ENCODE results near the gene EVX2. TPM values are rescaled to one million over a fixed set of nuclear protein-coding genes. Genes with fewer than 3 reads are reported as not detected.

EVX2 gene
- total and polyA plus RNA-seq, 7 donors, result 0.07 to 4.6 (median 1.9) TPM; not detected in 2

DNA sequence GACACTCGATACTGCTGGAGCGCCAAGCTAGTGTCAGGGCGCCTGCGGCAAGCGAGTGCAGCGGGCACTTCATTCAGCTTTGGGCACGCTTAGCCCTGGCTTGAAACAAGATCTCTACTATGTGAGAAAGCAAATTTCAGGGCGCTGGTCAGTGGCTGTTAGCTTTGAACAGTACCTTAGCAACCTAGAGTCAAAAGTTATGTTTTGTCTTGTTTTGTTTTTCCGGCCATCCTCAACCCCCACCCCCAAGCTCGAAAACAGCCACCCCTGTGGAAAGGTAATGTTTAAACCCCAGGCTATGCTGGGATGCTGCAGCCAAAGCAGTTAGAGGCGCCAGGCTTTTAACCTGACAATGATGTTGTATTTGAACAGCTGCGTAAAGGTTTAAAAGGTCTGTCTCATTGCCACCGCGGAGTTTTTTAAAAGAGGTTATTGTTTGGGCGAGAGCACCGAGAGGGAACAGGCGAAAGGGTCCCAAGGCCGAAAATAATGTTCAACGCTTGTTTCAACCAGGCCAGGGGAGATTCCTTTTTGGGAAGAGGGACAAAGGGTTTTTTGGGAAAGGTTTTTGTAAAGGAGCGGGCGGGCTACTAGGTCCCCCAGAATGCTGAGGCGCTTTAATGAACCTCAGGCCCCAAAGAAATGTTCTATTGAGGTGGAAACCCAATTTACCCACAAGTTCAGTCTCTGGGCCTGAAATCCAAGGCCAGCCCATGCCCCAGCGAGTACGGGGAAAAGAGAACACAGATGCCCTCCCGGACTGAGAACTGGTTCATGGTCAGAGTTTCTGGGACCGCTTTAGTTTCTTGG lies 30.6 kb upstream of the EVX2 start:
- no peak overlapping the region for H3K27ac ChIP-seq
- intact Hi-C loops (cut with DNase I), result no loop called here
- H3K4me3 ChIP-seq, result no peak overlapping the region

GRCh38 chr2:176112375-176113302 lies 28.9 kb upstream of the EVX2 start:
- Histone ChIP-seq H3K36me3 (peaks cover 0 to 18% (median 0%) of the 10 kb centered on the region in 4 donors), H3K27ac (peak overlapping the region in 3 of 4 donors; percentile 28 to 44 (median 41)), H3K9me3 (no peaks in the 10 kb centered on the region), H3K4me1 (peaks cover 0 to 66% (median 41%) of the 10 kb centered on the region in 4 donors), H3K27me3 (peaks cover 4 to 69% (median 4%) of the 10 kb centered on the region in 3 donors), H3K4me3 (peak overlapping the region in 2 of 4 donors; percentile 23 to 24)
- TF ChIP-seq, protein P1, sequence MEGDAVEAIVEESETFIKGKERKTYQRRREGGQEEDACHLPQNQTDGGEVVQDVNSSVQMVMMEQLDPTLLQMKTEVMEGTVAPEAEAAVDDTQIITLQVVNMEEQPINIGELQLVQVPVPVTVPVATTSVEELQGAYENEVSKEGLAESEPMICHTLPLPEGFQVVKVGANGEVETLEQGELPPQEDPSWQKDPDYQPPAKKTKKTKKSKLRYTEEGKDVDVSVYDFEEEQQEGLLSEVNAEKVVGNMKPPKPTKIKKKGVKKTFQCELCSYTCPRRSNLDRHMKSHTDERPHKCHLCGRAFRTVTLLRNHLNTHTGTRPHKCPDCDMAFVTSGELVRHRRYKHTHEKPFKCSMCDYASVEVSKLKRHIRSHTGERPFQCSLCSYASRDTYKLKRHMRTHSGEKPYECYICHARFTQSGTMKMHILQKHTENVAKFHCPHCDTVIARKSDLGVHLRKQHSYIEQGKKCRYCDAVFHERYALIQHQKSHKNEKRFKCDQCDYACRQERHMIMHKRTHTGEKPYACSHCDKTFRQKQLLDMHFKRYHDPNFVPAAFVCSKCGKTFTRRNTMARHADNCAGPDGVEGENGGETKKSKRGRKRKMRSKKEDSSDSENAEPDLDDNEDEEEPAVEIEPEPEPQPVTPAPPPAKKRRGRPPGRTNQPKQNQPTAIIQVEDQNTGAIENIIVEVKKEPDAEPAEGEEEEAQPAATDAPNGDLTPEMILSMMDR (IDR thresholded peaks at IDR 0.05), result no peak
- TF ChIP-seq POLR2A (IDR thresholded peaks at IDR 0.05), result no peak
- no peak for TF ChIP-seq EP300 (IDR thresholded peaks at IDR 0.05)
- no peak for TF ChIP-seq POLR2AphosphoS5 (IDR thresholded peaks at IDR 0.05)
- DNase-seq, result no peak
- intact Hi-C loops (cut with DNase I), result no loop called here
- WGBS, 2 donors, result 35 to 69% methylated on average over 40 of the region's 40 CpGs

More for the DNA sequence above, 30.6 kb upstream of the EVX2 start:
- TF ChIP-seq EP300 (IDR thresholded peaks at IDR 0.05) (no peak), POLR2AphosphoS5 (IDR thresholded peaks at IDR 0.05) (no peak), POLR2A (IDR thresholded peaks at IDR 0.05) (no peak)
- TF ChIP-seq, protein P1 (IDR thresholded peaks at IDR 0.05), result no peak
- Histone ChIP-seq H3K4me1 (peaks cover 0 to 51% (median 25%) of the 10 kb centered on the region in 4 donors), H3K9me3 (no peaks in the 10 kb centered on the region), H3K27me3 (peaks cover 0 to 62% (median 4%) of the 10 kb centered on the region in 3 donors), H3K36me3 (peaks cover 0 to 13% (median 0%) of the 10 kb centered on the region in 4 donors)
- 23 to 33% methylated on average over 26 of the region's 26 CpGs for WGBS, 2 donors
- no peak for DNase-seq

GRCh38 chr2:176111846-176112374 lies 28.1 kb upstream of the EVX2 start:
- WGBS, 2 donors, result 21 to 39% methylated on average over 29 of the region's 29 CpGs
- Histone ChIP-seq H3K27ac (peak overlapping the region in 3 of 4 donors; percentile 28 to 44 (median 41)), H3K27me3 (peaks cover 0 to 67% (median 4%) of the 10 kb centered on the region in 3 donors), H3K36me3 (peaks cover 0 to 18% (median 0%) of the 10 kb centered on the region in 4 donors), H3K4me3 (peak overlapping the region in 3 of 4 donors; percentile 5 to 24 (median 23)), H3K9me3 (no peaks in the 10 kb centered on the region), H3K4me1 (peaks cover 0 to 63% (median 40%) of the 10 kb centered on the region in 4 donors)
- intact Hi-C loops (cut with DNase I), result no loop called here
- TF ChIP-seq POLR2A (IDR thresholded peaks at IDR 0.05), result no peak
- TF ChIP-seq POLR2AphosphoS5 (IDR thresholded peaks at IDR 0.05), result peak in 1 of 4 donors; percentile 4
- TF ChIP-seq EP300 (IDR thresholded peaks at IDR 0.05), result no peak
- TF ChIP-seq, protein P1 (IDR thresholded peaks at IDR 0.05), result no peak
- no peak for DNase-seq

DNA sequence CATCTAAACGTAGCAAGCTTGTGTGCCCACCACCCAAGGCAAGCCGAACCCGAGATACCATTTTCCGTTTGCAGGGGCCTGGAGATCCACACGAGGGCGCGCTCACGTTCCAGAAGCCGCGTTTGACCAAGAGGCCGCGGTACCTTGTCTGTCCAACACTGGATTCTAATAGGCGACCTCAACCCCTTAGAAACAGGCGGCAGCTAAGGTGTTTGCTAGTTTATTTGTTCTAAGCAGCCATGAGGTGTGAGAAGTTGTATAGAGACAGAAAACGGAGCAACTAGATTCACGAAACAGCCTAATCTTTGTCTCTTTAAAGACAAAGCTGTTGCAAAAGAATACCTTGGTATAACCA lies 27.5 kb upstream of the EVX2 start:
- H3K4me3 ChIP-seq, result peak overlapping the region in 2 of 4 donors; percentile 5 to 24
- intact Hi-C loops (cut with DNase I), result no loop called here
- DNase-seq, result no peak

More for the DNA sequence above, 27.5 kb upstream of the EVX2 start:
- Histone ChIP-seq H3K9me3 (no peaks in the 10 kb centered on the region), H3K36me3 (peaks cover 0 to 18% (median 0%) of the 10 kb centered on the region in 4 donors), H3K4me1 (peaks cover 0 to 69% (median 42%) of the 10 kb centered on the region in 4 donors), H3K27ac (peak overlapping the region in 3 of 4 donors; percentile 28 to 44 (median 41)), H3K27me3 (peaks cover 0 to 73% (median 4%) of the 10 kb centered on the region in 3 donors)
- WGBS, 2 donors, result 3 to 9% methylated on average over 16 of the region's 16 CpGs
- TF ChIP-seq POLR2A (IDR thresholded peaks at IDR 0.05) (no peak), POLR2AphosphoS5 (IDR thresholded peaks at IDR 0.05) (peak in 1 of 4 donors; percentile 14), EP300 (IDR thresholded peaks at IDR 0.05) (no peak)
- TF ChIP-seq, protein P1 (IDR thresholded peaks at IDR 0.05), result peak; percentile 37 to 68 (median 59)
